Measurements from ENCODE around the gene ST8SIA6.

Gene ST8SIA6

DNA sequence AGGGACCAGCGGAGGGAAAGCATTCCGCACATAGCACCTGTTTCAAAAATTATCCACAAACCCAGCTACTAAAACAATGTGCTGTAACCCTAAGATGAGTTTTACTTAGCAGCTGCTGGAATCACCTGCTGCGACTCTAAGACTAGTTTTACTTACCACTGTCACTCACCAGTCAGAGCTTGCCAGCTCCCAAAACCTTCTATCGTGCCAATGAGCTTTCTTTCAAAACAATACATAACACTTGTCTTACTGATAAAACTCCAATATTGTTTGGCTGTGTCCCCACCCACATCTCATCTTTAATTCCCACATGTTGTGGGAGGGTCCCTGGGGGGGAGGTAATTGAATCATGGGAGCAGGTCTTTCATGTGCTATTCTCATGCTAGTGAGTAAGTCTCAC lies 18.4 kb downstream of the ST8SIA6 start:
- H3K4me3 ChIP-seq (ENCODE audit: low read depth, low read length): no peak overlapping the region
- DNase-seq (ENCODE audit: low read depth): no peak
- TF ChIP-seq, protein P1, sequence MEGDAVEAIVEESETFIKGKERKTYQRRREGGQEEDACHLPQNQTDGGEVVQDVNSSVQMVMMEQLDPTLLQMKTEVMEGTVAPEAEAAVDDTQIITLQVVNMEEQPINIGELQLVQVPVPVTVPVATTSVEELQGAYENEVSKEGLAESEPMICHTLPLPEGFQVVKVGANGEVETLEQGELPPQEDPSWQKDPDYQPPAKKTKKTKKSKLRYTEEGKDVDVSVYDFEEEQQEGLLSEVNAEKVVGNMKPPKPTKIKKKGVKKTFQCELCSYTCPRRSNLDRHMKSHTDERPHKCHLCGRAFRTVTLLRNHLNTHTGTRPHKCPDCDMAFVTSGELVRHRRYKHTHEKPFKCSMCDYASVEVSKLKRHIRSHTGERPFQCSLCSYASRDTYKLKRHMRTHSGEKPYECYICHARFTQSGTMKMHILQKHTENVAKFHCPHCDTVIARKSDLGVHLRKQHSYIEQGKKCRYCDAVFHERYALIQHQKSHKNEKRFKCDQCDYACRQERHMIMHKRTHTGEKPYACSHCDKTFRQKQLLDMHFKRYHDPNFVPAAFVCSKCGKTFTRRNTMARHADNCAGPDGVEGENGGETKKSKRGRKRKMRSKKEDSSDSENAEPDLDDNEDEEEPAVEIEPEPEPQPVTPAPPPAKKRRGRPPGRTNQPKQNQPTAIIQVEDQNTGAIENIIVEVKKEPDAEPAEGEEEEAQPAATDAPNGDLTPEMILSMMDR (IDR thresholded peaks at IDR 0.05; ENCODE audit: control insufficient read depth, extremely low read depth, insufficient read depth): no peak

DNA sequence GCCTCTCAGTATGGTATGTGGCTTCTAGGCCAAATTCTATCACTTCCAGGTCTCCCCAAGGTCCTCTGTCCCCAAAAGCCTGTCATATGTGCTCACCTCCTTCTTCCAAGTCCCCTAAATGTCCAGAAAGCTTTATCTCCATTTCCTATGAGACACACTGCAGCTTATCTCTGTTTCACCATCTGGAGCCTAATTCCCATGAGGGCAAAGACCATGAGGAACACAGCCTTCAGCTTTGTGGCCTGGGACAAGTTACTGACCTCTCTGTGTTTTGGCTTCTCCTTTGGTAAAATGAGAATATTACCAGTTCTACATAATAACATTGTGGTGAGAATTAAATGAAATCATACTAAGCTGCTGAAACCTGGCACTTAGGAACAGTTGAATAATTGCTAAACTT lies 19.2 kb downstream of the ST8SIA6 start:
- TF ChIP-seq, protein P1 (IDR thresholded peaks at IDR 0.05; ENCODE audit: control insufficient read depth, extremely low read depth, insufficient read depth): no peak
- DNase-seq (ENCODE audit: low read depth): no peak
- H3K4me3 ChIP-seq (ENCODE audit: low read depth, low read length): no peak overlapping the region

DNA sequence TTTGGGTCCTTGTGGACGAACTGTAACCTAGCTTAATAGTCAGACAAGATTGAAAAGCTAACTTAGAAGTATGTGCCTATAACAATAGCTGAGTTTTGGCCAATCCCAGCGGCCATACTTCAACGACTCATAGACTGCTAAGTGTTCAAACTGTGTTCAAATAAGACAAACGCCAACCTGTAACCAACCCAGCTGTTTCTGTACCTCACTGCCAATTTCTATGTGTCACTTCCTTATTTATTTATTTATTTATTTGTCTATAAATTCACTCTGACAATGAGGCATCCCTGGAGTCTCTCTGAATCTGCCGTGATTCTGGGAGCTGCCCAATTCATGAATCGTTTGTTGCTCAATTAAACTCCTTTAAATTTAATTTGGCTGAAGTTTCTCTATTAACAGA lies 21.7 kb downstream of the ST8SIA6 start:
- no peak overlapping the region for H3K4me3 ChIP-seq (ENCODE audit: low read depth, low read length)
- peak; percentile 57 for DNase-seq (ENCODE audit: low read depth)
- TF ChIP-seq, protein P1 (IDR thresholded peaks at IDR 0.05; ENCODE audit: control insufficient read depth, extremely low read depth, insufficient read depth): no peak

DNA sequence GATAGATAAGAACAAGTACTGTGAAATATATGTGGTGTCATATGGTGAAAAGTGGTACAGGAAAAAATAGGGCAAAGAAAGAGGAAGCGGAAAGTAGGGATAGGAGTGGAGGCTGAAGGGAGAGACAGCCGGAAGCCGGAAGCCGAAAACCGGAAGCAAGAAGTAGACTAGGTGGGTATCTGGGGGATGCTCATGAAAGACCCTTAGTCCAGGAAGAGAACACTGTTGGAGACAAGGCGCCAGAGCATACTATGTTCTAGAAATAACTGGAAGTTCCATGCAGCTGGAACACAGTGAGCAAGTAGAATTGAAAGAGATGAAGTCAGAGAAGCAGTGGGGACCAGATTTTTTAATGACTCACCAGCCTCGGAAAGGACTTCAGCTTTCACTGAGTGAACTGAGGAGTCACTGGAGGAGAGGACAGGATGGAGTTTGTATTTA lies 22.5 kb downstream of the ST8SIA6 start:
- TF ChIP-seq, protein P1 (IDR thresholded peaks at IDR 0.05; ENCODE audit: control insufficient read depth, extremely low read depth, insufficient read depth): no peak
- no peak overlapping the region for H3K4me3 ChIP-seq (ENCODE audit: low read depth, low read length)
- DNase-seq (ENCODE audit: low read depth): no peak

DNA sequence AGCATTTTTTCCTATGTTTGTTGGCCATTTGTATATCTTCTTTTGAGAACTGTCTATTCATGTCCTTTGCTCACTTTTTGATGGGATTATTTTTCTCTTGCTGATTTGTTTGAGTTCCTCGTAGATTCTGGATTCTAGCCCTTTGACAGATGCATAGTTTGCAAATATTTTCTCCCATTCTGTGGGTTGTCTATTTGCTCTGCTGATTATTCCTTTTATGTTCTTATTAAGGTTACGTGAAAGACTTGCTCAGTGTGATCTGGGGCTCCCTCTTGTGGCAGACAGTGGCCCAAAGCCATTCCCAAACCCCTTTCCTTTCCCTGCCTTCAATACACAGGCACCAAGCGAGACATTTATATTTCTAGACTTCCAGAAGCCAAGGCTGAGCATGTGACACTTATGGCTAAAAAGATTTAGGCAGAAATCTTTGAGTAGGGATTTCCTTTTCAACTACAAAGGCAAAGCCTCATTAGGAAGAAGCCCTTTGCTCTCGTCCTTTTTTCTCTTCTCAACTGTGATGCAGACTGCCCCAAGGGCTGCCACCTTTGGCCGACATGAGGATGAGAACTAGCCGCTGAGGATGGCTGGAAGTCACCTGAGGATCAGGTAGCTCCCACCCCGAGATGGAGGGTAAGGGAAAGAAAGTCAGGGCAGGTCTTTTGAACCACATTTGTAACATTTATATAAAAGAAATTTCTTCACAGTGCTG lies 23.6 kb downstream of the ST8SIA6 start:
- TF ChIP-seq, protein P1 (IDR thresholded peaks at IDR 0.05; ENCODE audit: control insufficient read depth, extremely low read depth, insufficient read depth): peak; percentile 91
- peak; percentile 48 for DNase-seq (ENCODE audit: low read depth)

DNA sequence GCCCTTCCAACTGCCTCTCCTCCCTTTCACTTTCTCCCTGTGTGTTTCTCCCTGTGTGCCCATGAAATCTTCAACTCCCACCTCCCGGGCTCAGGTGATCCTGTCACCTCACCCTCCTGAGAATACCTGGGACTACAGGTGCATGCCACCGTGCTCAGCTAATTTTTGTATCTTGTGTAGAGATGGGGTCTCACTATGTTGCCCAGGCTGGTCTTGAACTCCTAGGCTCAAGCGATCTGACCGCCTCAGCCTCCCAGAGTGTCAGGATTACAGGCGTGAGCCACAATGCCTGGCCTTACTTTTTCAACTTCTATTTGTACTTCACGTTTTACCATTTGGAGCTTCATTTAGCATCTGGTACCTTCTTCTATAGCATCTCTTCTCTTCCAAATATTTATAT lies 24.9 kb downstream of the ST8SIA6 start:
- H3K4me3 ChIP-seq (ENCODE audit: low read depth, low read length): no peak overlapping the region
- DNase-seq (ENCODE audit: low read depth): no peak
- TF ChIP-seq, protein P1 (IDR thresholded peaks at IDR 0.05; ENCODE audit: control insufficient read depth, extremely low read depth, insufficient read depth): no peak

More for the DNA sequence above, 23.6 kb downstream of the ST8SIA6 start:
- no peak overlapping the region for H3K4me3 ChIP-seq (ENCODE audit: low read depth, low read length)

Data from LNCaP clone FGC (cell line).